Testis (tissue), 3 donors: ENCODE measurements around the gene SERPINB11. TPM values are rescaled to one million over a fixed set of nuclear protein-coding genes. Genes with fewer than 3 reads are reported as not detected.

Experiments used
- DNase-seq: peaks from one replicate; pipeline ENCODE4 v3.0.0-alpha.2; 2019
- H3K27ac ChIP-seq, 2 donors: fragments of 200-600 bp; sonication (generic); one replicate each; pipeline ENCODE4 v1.5.1; 2019
- H3K27me3 ChIP-seq: fragments of 200-600 bp; sonication (generic); one replicate; pipeline ENCODE4 v1.5.1; 2019
- H3K36me3 ChIP-seq: fragments of 200-600 bp; sonication (generic); one replicate; pipeline ENCODE4 v1.5.1; 2017; ENCODE audit warnings: low read depth; ENCODE audit errors: missing control alignments
- H3K4me1 ChIP-seq: fragments of 200-600 bp; sonication (generic); one replicate; pipeline ENCODE4 v1.5.1; 2019
- H3K4me3 ChIP-seq, 2 donors: fragments of 200-600 bp; sonication (generic); one replicate each; pipeline ENCODE4 v1.5.1; 2017 to 2019
- H3K9me3 ChIP-seq: fragments of 200-600 bp; sonication (generic); one replicate; pipeline ENCODE4 v1.5.1; 2017
- CTCF ChIP-seq, 3 experiments: fragments of 450-650 bp in 2 of 3; fragments of 200-600 bp in 1 of 3; sonication (generic) in 1 of 3; IDR thresholded peaks; one replicate each; pipeline ENCODE4 v1.5.1; 2016 to 2019; ENCODE audit warnings: antibody characterized with exemption in 3 of 3, mild to moderate bottlenecking in 2 of 3, moderate library complexity in 1 of 3
- POLR2A ChIP-seq: fragments of 450-650 bp; IDR thresholded peaks from one replicate; pipeline ENCODE4 v1.6.1; 2017; ENCODE audit warnings: antibody characterized with exemption, mild to moderate bottlenecking, moderate library complexity
- WGBS, 2 donors: methylation state at CpG; one replicate each; pipeline ENCODE4 v1.1.5; 2018; 5-methylcytosine and 5-hydroxymethylcytosine counted together
- intact Hi-C: fragments of 100-400 bp; cut with DNase I; formaldehyde crosslinking; loops from one replicate; pipeline ENCODE4 v1.15.1; 2023; ENCODE audit warnings: low total_unique reads
- polyA plus RNA-seq: library from polyadenylated mRNA; stranded (reverse); fragments of 350-450 nt; fragmentation: Illumina TruSeq; extraction: RNeasy Lipid Tissue Mini Kit (QIAGEN cat#74804); gene quantifications from one replicate; pipeline ENCODE4 v1.2.3, GENCODE V29; 2014; ENCODE audit warnings: low read depth, low replicate concordance; ENCODE audit not compliant: insufficient read depth
- total RNA-seq, 2 donors: library from RNA; depleted of rRNA; stranded (reverse); fragments of >200 nt; gene quantifications; one replicate each; pipeline ENCODE4 v1.2.3, GENCODE V29; 2016

The SERPINB11 gene
- total and polyA plus RNA-seq, 3 donors from 2014 or later = 0.34 to 2.0 (median 0.50) TPM

- H3K9me3 ChIP-seq = no peaks in the 10 kb centered on the region
- no peak for DNase-seq
- no peaks in the 10 kb centered on the region for H3K36me3 ChIP-seq
- TF ChIP-seq CTCF (IDR thresholded peaks at IDR 0.05) (no peak), POLR2A (no peak)
- H3K4me1 ChIP-seq = no peaks in the 10 kb centered on the region
- H3K4me3 ChIP-seq = no peak overlapping the region
- WGBS, 2 donors = 43 to 61% methylated on average over 4 of the region's 4 CpGs
- H3K27ac ChIP-seq = no peak overlapping the region
- no peaks in the 10 kb centered on the region for H3K27me3 ChIP-seq
- intact Hi-C loops = no loop called here
Observed at GRCh38 chr18:63741769-63742168, 39.0 kb downstream of the SERPINB11 start.

DNA sequence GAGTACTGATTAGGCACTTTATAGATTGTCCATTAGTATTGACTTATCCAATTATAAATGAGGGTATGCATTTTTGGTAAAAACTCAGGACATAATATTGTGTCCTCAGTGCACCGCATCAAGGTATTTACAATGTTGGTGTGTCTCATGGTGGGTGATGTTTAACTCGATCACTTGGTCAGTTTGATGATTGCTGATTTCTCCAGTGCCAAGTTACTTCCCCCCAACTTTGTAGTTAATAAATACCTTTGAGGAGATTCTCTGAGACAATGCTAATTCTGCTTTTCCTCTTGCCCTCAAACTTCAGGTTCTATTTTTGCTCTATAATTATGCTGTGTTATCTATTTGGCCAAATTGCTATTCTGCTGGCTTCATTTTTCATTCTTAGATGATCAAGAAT is 44.2 kb downstream of the SERPINB11 start:
- no peak overlapping the region for H3K4me3 ChIP-seq
- no peaks in the 10 kb centered on the region for H3K27me3 ChIP-seq
- H3K36me3 ChIP-seq = no peaks in the 10 kb centered on the region
- intact Hi-C loops = no loop called here
- TF ChIP-seq POLR2A = no peak
- WGBS, 2 donors = 91 to 98% methylated on average over 2 of the region's 2 CpGs
- DNase-seq = no peak
- no peaks in the 10 kb centered on the region for H3K4me1 ChIP-seq
- no peak overlapping the region for H3K27ac ChIP-seq
- H3K9me3 ChIP-seq = no peaks in the 10 kb centered on the region

- H3K9me3 ChIP-seq = no peaks in the 10 kb centered on the region
- no peaks in the 10 kb centered on the region for H3K36me3 ChIP-seq
- intact Hi-C loops = no loop called here
- 81 to 93% methylated on average over 1 of the region's 1 CpG for WGBS, 2 donors
- TF ChIP-seq POLR2A (no peak), CTCF (IDR thresholded peaks at IDR 0.05) (no peak)
- no peak overlapping the region for H3K4me3 ChIP-seq
- DNase-seq = no peak
- no peak overlapping the region for H3K27ac ChIP-seq
- no peaks in the 10 kb centered on the region for H3K4me1 ChIP-seq
- no peaks in the 10 kb centered on the region for H3K27me3 ChIP-seq
Observed at GRCh38 chr18:63749489-63749888, 46.7 kb downstream of the SERPINB11 start.

DNA sequence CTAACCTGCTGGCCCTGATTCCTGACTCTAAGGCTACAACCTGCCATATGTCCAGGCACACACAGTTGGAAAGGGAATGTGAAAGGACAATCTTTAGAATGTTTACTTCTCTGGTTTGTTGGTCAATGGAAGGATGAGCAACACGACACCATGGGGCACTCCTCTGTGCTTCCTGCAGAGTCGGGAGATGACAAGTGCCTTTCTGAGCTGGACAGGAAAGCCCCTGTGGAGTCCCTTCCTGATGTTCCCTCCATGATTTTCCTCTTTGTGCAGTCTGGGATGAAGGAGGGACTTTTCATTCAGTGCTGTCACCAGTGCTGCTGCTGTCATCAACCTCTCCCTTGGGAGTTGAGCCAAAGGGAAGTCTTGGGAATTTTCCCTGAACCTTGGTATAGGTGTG is 49.9 kb downstream of the SERPINB11 start:
- no peaks in the 10 kb centered on the region for H3K27me3 ChIP-seq
- intact Hi-C loops = no loop called here
- TF ChIP-seq POLR2A = no peak
- TF ChIP-seq CTCF (IDR thresholded peaks at IDR 0.05) = no peak
- no peak overlapping the region for H3K4me3 ChIP-seq
- DNase-seq = no peak
- no peaks in the 10 kb centered on the region for H3K36me3 ChIP-seq
- H3K9me3 ChIP-seq = no peaks in the 10 kb centered on the region
- H3K27ac ChIP-seq = no peak overlapping the region
- 73 to 87% methylated on average over 2 of the region's 2 CpGs for WGBS, 2 donors
- H3K4me1 ChIP-seq = no peaks in the 10 kb centered on the region

DNA sequence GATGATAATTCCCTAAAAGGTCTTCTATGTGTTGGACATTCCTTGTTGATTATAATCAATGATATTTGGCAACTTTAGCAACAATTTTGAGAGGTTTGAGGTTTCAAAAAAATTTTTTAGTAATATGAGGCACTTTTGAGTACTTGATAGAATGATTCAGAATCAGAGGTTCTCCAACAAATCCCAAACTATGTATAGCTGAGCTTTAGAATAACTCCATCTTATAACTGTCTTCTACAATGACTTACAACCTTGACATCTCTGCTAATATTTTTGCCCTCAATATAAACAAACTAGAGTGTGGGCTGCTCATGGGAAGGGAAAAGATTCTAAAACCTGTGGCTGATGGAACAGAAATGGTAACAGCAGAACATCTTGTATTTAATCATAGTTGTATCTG is 50.9 kb downstream of the SERPINB11 start:
- Histone ChIP-seq H3K4me3 (no peak overlapping the region), H3K9me3 (no peaks in the 10 kb centered on the region), H3K27ac (no peak overlapping the region), H3K27me3 (no peaks in the 10 kb centered on the region), H3K36me3 (no peaks in the 10 kb centered on the region), H3K4me1 (no peaks in the 10 kb centered on the region)
- intact Hi-C loops = no loop called here
- no peak for DNase-seq
- TF ChIP-seq CTCF (IDR thresholded peaks at IDR 0.05) = no peak
- TF ChIP-seq POLR2A = no peak
